H1 (cell line): Measurements from ENCODE around the gene PIGZ. TPM values are rescaled to one million over a fixed set of nuclear protein-coding genes. Genes with fewer than 3 reads are reported as not detected.

Experiments used
- CTCF ChIA-PET: fragments of 300-600 bp; sonication (Branson Sonifier 250); formaldehyde crosslinking; loops from one replicate; lab custom pipeline; 2021; ENCODE audit not compliant: partially characterized antibody; lab: Charles Lee
- POLR2A ChIA-PET: fragments of 300-600 bp; sonication (Branson Sonifier 250); formaldehyde crosslinking; loops from one replicate; lab custom pipeline; 2021; ENCODE audit warnings: inconsistent platforms; ENCODE audit not compliant: partially characterized antibody; lab: Charles Lee
- DNase-seq, 2 experiments: peaks; one replicate each; pipeline versions ENCODE4 v3.0.0 to v3.0.0-alpha.2; 2010 to 2022; ENCODE audit warnings: low spot score in 2 of 2, low read depth in 1 of 2, mixed read lengths in 1 of 2
- FAIRE-seq: peaks from 2 replicates; lab custom pipeline; 2011; peaks lifted over from hg19 to GRCh38; lab: Jason Lieb, UNC
- H2AFZ ChIP-seq: 2 replicates; pipeline ENCODE4 v1.8.1; 2012; ENCODE audit warnings: low read length, inconsistent platforms
- H2AK5ac ChIP-seq: 2 replicates; pipeline ENCODE4 v1.6.1; 2013; ENCODE audit warnings: low read depth, low read length
- H2BK120ac ChIP-seq: replicated peaks from 2 replicates; pipeline ENCODE3; 2013; ENCODE audit warnings: low read depth, low read length, inconsistent platforms
- H2BK12ac ChIP-seq: 2 replicates; pipeline ENCODE4 v1.6.1; 2013; ENCODE audit warnings: low read depth, low read length
- H2BK15ac ChIP-seq: 2 replicates; pipeline ENCODE4 v1.6.1; 2013; ENCODE audit warnings: low read length
- H2BK20ac ChIP-seq: 2 replicates; pipeline ENCODE4 v1.6.1; 2013; ENCODE audit warnings: low read length
- H2BK5ac ChIP-seq: 2 replicates; pipeline ENCODE4 v1.6.1; 2013; ENCODE audit warnings: low read depth, low read length
- H3K14ac ChIP-seq: 2 replicates; pipeline ENCODE4 v1.6.1; 2013; ENCODE audit warnings: inconsistent platforms; ENCODE audit not compliant: insufficient read length
- H3K18ac ChIP-seq: 2 replicates; pipeline ENCODE4 v1.6.1; 2013; ENCODE audit warnings: low read length; ENCODE audit errors: extremely low read depth
- H3K23ac ChIP-seq: 2 replicates; pipeline ENCODE4 v1.6.1; 2013; ENCODE audit warnings: inconsistent platforms; ENCODE audit not compliant: insufficient read length
- H3K23me2 ChIP-seq: 2 replicates; pipeline ENCODE4 v1.6.1; 2013; ENCODE audit warnings: low read depth, low read length
- H3K27ac ChIP-seq: 2 replicates; pipeline ENCODE4 v1.6.1; 2011; ENCODE audit warnings: low read depth, low read length, inconsistent platforms
- H3K27me3 ChIP-seq, 4 experiments: replicated peaks in 1 of 4; 1 replicate in 1 of 4; 2 replicates in 3 of 4; pipeline versions ENCODE4 v1.6.1 to v1.8.1; 2011 to 2013; ENCODE audit warnings: low read length in 3 of 4, mild to moderate bottlenecking in 3 of 4, inconsistent platforms in 2 of 4, mixed read lengths in 2 of 4, moderate library complexity in 1 of 4; ENCODE audit not compliant: control insufficient read depth in 3 of 4, insufficient read depth in 3 of 4; ENCODE audit errors: extremely low read depth in 1 of 4
- H3K36me3 ChIP-seq, 4 experiments: 2 replicates each; pipeline versions ENCODE4 v1.6.1 to v1.8.1; 2011 to 2013; ENCODE audit warnings: mild to moderate bottlenecking in 4 of 4, low read length in 3 of 4, moderate library complexity in 2 of 4, control low read depth in 1 of 4, inconsistent platforms in 1 of 4; ENCODE audit not compliant: insufficient read depth in 4 of 4, control insufficient read depth in 2 of 4
- H3K4ac ChIP-seq: replicated peaks from 2 replicates; pipeline ENCODE3; 2013; ENCODE audit warnings: low read length, low read depth, mixed read lengths, inconsistent platforms; ENCODE audit not compliant: insufficient read length
- H3K4me1 ChIP-seq, 4 experiments: replicated peaks in 1 of 4; 1 replicate in 1 of 4; 2 replicates in 3 of 4; pipeline versions ENCODE4 v1.6.1 to v1.8.1; 2011 to 2013; ENCODE audit warnings: low read length in 3 of 4, inconsistent platforms in 2 of 4, mixed read lengths in 1 of 4; ENCODE audit not compliant: insufficient read depth in 4 of 4, control insufficient read depth in 3 of 4
- H3K4me2 ChIP-seq, 2 experiments: 2 replicates each; pipeline versions ENCODE4 v1.6.1 to v1.8.1; 2011 to 2013; ENCODE audit warnings: low read depth in 2 of 2, low read length in 2 of 2, control low read depth in 1 of 2, inconsistent platforms in 1 of 2, mild to moderate bottlenecking in 1 of 2; ENCODE audit not compliant: insufficient read depth in 1 of 2
- H3K4me3 ChIP-seq, 4 experiments: fragments of 200-600, 300-600 bp in 1 of 4; sonication (generic), shearing (Covaris generic), sonication (Bioruptor Twin) in 1 of 4; 2 replicates each; pipeline versions ENCODE4 v1.5.1 to v1.8.1; 2011 to 2016; ENCODE audit warnings: low read length in 4 of 4, low read depth in 3 of 4, control low read depth in 2 of 4, inconsistent platforms in 2 of 4, mild to moderate bottlenecking in 2 of 4, mixed read lengths in 1 of 4, moderate library complexity in 1 of 4; ENCODE audit not compliant: insufficient read depth in 2 of 4; ENCODE audit errors: extremely low read depth in 1 of 4
- H3K56ac ChIP-seq: replicated peaks from 2 replicates; pipeline ENCODE3; 2013; ENCODE audit warnings: low read depth, mild to moderate bottlenecking, mixed read lengths, low read length, inconsistent platforms; ENCODE audit not compliant: insufficient read length
- H3K79me1 ChIP-seq: 2 replicates; pipeline ENCODE4 v1.6.1; 2013; ENCODE audit warnings: low read depth, low read length, control low read depth
- H3K79me2 ChIP-seq, 2 experiments: 2 replicates each; pipeline versions ENCODE4 v1.6.1 to v1.8.1; 2012 to 2013; ENCODE audit warnings: low read length in 2 of 2, mild to moderate bottlenecking in 2 of 2, inconsistent platforms in 1 of 2; ENCODE audit not compliant: insufficient read depth in 2 of 2, control insufficient read depth in 1 of 2
- H3K9ac ChIP-seq, 4 experiments: replicated peaks in 1 of 4; 1 replicate in 1 of 4; 2 replicates in 3 of 4; pipeline versions ENCODE4 v1.6.1 to v1.8.1; 2011 to 2013; ENCODE audit warnings: low read depth in 3 of 4, low read length in 3 of 4, control low read depth in 2 of 4, mild to moderate bottlenecking in 2 of 4, moderate library complexity in 2 of 4, inconsistent platforms in 1 of 4; ENCODE audit errors: extremely low read depth in 1 of 4
- H3K9me3 ChIP-seq, 2 experiments: 2 replicates each; pipeline versions ENCODE4 v1.6.1 to v1.8.1; 2012 to 2013; ENCODE audit warnings: mild to moderate bottlenecking in 2 of 2, moderate library complexity in 2 of 2, control low read depth in 1 of 2, inconsistent platforms in 1 of 2, low read depth in 1 of 2, low read length in 1 of 2, mixed read lengths in 1 of 2; ENCODE audit not compliant: insufficient read depth in 2 of 2
- H4K20me1 ChIP-seq, 2 experiments: replicated peaks in 1 of 2; 2 replicates each; pipeline versions ENCODE3 to v1.8.1; 2011 to 2013; ENCODE audit warnings: inconsistent platforms in 2 of 2, low read length in 2 of 2, mild to moderate bottlenecking in 1 of 2; ENCODE audit not compliant: insufficient read depth in 2 of 2, control insufficient read depth in 1 of 2
- H4K5ac ChIP-seq: 2 replicates; pipeline ENCODE4 v1.6.1; 2013; ENCODE audit warnings: low read length, low read depth, mixed read lengths, inconsistent platforms; ENCODE audit not compliant: insufficient read length
- H4K8ac ChIP-seq: 2 replicates; pipeline ENCODE4 v1.8.0; 2013; ENCODE audit warnings: mild to moderate bottlenecking, moderate library complexity, low read length, inconsistent platforms; ENCODE audit not compliant: insufficient read depth; ENCODE audit errors: extremely low read depth
- H4K91ac ChIP-seq: replicated peaks from 2 replicates; pipeline ENCODE3; 2013; ENCODE audit warnings: low read length, mixed read lengths, inconsistent platforms; ENCODE audit not compliant: insufficient read length
- CTCF ChIP-seq, 3 experiments: IDR thresholded peaks; 1 replicate in 2 of 3; 2 replicates in 1 of 3; pipeline versions ENCODE4 v1.5.1 to v1.6.1; 2011; ENCODE audit warnings: low read length in 3 of 3, mild to moderate bottlenecking in 3 of 3, inconsistent platforms in 2 of 3, low read depth in 1 of 3, moderate library complexity in 1 of 3; ENCODE audit not compliant: insufficient read depth in 1 of 3; ENCODE audit errors: control extremely low read depth in 1 of 3
- PHF8 ChIP-seq: fragments of 200-600 bp; sonication (generic); conservative IDR thresholded peaks from 2 replicates; pipeline ENCODE4 v1.7.1; 2012; ENCODE audit warnings: low read depth, mild to moderate bottlenecking, inconsistent platforms, low read length, moderate library complexity
- POU5F1 ChIP-seq: IDR thresholded peaks from 2 replicates; pipeline ENCODE4 v1.6.1; 2011; ENCODE audit warnings: low read depth, mild to moderate bottlenecking, low read length, moderate library complexity
- SIN3A ChIP-seq, 2 experiments: IDR thresholded peaks in 1 of 2; conservative IDR thresholded peaks in 1 of 2; 2 replicates each; pipeline ENCODE4 v1.6.1; 2011 to 2012; ENCODE audit warnings: low read length in 2 of 2, improper control_type of control experiment in 1 of 2, low read depth in 1 of 2, mild to moderate bottlenecking in 1 of 2
- WGBS, 2 experiments: shearing (Covaris generic) in 1 of 2; methylation state at CpG; one replicate each; pipeline versions ENCODE4 v1.1.6 to v1.1.7; 2013 to 2015; ENCODE audit warnings: low lambda C conversion rate in 2 of 2, mixed read lengths in 2 of 2, inconsistent platforms in 1 of 2, low coverage in 1 of 2, missing lambda C conversion rate in 1 of 2; ENCODE audit not compliant: insufficient replicate concordance in 2 of 2, insufficient coverage in 1 of 2, insufficient read length in 1 of 2; ENCODE audit errors: extremely low coverage in 1 of 2, missing lambda C conversion rate in 1 of 2; 5-methylcytosine and 5-hydroxymethylcytosine counted together
- polyA plus RNA-seq, 7 experiments: library from polyadenylated mRNA; depleted of rRNA in 3 of 7; stranded (reverse) in 5 of 7; unstranded in 2 of 7; fragments of >200 nt in 5 of 7; fragments of 200-250 nt in 2 of 7; gene quantifications; 1 replicate in 5 of 7; 2 replicates in 1 of 7; 4 replicates in 1 of 7; pipeline versions ENCODE4 v1.2.1 to v1.2.3, GENCODE V29; 2011 to 2013; ENCODE audit warnings: missing spikeins in 2 of 7, mixed read lengths in 2 of 7
- total RNA-seq: library from RNA; stranded (reverse); fragmentation: NEBNext Ultra II Directional; extraction: Animal tissue kit (Norgen Biotek cat#: 25700); gene quantifications from 2 replicates; pipeline ENCODE4 v1.2.1, GENCODE V29; 2021

PIGZ gene
- total and polyA plus RNA-seq, 2 of the 8 experiments (the other 6 are each of a cell fraction or from before 2014, with no cell fraction given) = 0.32 TPM; not detected in 1

DNA sequence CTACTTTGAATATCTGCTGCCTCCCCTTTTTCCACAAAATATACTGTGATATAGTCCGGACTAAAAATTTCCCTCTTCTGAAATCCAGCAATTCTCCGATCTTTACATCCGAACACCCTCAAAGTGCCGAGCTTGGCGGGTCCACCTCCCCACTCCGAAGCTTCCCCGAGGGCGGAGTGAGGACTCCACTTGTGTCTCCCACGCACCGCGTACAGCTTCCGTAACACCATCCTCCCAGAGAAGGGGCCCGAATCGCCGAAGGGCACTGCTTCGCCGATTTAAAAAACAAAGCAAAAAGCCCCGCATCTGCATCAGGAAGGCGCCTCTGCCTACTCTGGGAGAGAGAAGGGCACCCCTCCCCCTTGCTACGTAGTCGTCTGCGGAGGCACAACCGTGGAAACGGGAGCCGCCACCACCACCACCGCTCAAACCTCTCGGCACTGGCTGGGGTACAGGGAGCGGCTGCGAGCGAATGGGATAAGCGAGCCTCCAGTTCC is 26.9 kb downstream of the PIGZ start:
- peak overlapping the region; percentile 59; the same call in 1 of the 2 replicates for H2AFZ ChIP-seq
- TF ChIP-seq SIN3A (conservative IDR thresholded peaks at IDR 0.05 in 1 of 2, IDR thresholded peaks at IDR 0.05 in 1 of 2; ENCODE audit: low read depth in 1 of 2, low read length in 2 of 2) (peak in 1 of 2 experiments; percentile 19; a peak in 1 of 4 replicates), POU5F1 (no peak), PHF8 (0 out of 2 replicates have a peak, but pooled peaks have one; percentile 6), CTCF (IDR thresholded peaks at IDR 0.05; ENCODE audit: control extremely low read depth in 1 of 3, insufficient read depth in 1 of 3, low read depth in 1 of 3, low read length in 3 of 3) (no peak)

More for the DNA sequence above, 26.9 kb downstream of the PIGZ start:
- Histone ChIP-seq H3K56ac (peak overlapping the region; percentile 98), H3K23ac (no peak overlapping the region), H3K4me3 (peak overlapping the region; percentile 78 to 99 (median 89)), H3K36me3 (peaks cover 9 to 28% (median 21%) of the 10 kb centered on the region in 4 experiments), H2BK12ac (no peak overlapping the region), H3K18ac (peak overlapping the region; percentile 87), H3K79me2 (peaks cover 17 to 47% of the 10 kb centered on the region in 2 experiments), H4K5ac (peak overlapping the region; percentile 83), H3K27ac (peak overlapping the region; percentile 87), H2BK15ac (no peak overlapping the region), H2BK120ac (no peak overlapping the region), H3K4ac (peak overlapping the region; percentile 33), H4K20me1 (peaks cover 0 to 9% of the 10 kb centered on the region in 2 experiments), H4K91ac (peak overlapping the region; percentile 98), H3K4me2 (peak overlapping the region; percentile 76 to 92), H3K23me2 (peaks cover 6% of the 10 kb centered on the region), H3K9ac (peak overlapping the region; percentile 68 to 92 (median 82)), H2BK5ac (peak overlapping the region; percentile 89), H4K8ac (peak overlapping the region; percentile 97), H2BK20ac (peak overlapping the region; percentile 61; the same call in 1 of the 2 replicates), H2AK5ac (no peak overlapping the region), H3K14ac (no peak overlapping the region), H3K79me1 (peaks cover 9% of the 10 kb centered on the region; the same call in 1 of the 2 replicates), H3K4me1 (peaks cover 3 to 8% (median 4%) of the 10 kb centered on the region in 4 experiments), H3K27me3 (no peaks in the 10 kb centered on the region), H3K9me3 (no peaks in the 10 kb centered on the region)
- DNase-seq (no peak), FAIRE-seq (no peak)
- 2% methylated on average over 14 of the region's 31 CpGs; no CpG with 5 or more reads in 1 of the 2 experiments for WGBS, 2 experiments
- ChIA-PET CTCF (interaction anchor here (0.6 to 2.4 kb wide), 7 partner anchors 9 to 417 kb away, joined by 3 to 7 read pairs (median 4); no protein-coding TSS in a partner anchor), POLR2A (interaction anchor here (0.7 to 2.6 kb wide), 16 partner anchors 9 to 437 kb away, joined by 3 to 11 read pairs (median 4); partner anchors contain the start of genes FBXO45, SENP5 and WDR53)
